NCI-H1105 treated with DMSO at 0.1 percent for 48 hours (cell line): Measurements from ENCODE around the gene TRIM52.

Source experiments
- DNase-seq: peaks from one replicate; lab custom pipeline; 2025; lab: John Stamatoyannopoulos, UW

The TRIM52 gene

DNA sequence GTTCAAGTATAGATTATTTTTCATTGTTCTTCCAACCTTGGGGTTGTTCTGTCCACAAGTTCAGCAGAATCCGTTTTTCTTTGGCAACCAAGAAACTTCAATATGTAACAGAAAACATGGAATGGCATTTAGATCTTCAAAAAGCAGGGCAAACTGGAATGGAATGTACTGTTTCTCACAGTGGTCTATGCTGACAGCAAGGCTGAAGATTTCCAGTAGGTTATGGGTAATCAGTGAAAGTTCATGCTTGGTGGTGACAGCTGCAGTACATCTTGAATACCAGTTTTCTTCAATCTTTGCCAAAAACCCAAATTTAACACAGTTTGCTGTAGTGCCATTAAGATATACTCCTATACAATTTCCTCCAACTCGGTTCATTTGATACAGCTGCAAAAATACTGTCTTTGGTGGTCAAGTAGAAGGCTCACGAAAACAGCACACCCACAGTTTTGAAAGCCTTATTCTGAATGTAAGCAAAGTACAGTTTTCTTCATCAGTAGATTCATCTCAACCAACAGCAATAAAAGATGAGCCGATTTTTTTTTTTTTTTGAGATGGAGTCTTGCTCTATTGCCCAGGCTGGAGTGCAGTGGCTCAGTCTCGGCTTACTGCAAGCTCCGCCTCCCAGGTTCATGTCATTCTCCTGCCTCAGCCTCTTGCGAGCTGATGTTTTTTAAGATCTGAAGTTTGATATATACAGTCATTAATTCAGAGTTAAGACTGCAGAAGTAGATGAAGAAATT lies 4.9 kb downstream of the TRIM52 start:
- DNase-seq: no peak

DNA sequence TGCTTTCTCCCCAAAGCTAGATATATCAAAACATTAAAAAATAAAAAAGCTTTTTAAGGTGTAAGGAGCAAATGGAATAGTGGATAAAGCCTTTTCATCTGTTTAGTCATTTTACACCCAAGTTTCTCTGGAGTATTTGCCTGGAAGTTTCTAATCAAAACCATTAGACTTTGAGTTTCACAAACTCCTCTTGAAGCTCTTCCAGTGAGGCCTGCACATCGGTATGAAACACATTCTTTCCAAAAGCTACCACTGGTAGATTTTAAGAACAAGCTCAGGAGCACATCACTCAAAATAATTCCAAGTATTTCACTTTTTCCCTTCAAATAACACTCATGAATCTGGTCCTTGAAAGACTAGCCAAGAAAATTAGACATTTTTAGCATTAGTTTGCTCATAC lies 5.7 kb downstream of the TRIM52 start:
- no peak for DNase-seq

DNA sequence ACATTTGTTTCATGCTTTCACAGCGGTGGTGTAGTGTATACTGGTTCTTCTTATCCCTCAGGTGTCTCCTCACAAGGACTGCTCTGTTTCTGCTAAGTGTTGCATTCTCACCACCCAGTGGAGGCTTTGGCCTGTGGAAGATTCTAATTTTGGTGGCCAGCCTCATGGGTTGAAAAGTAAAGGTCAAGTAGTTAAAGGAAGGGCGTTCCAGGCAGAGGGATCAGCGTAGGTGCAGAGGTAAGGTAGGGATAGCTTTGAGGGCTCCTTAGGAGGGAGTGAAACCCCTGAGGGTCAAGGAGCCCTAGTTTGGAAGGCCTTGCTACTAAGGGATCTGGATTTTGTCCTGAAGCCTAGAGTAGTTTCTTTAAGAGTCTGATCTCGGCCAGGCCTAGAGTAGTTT lies 12.7 kb downstream of the TRIM52 start:
- no peak for DNase-seq

DNA sequence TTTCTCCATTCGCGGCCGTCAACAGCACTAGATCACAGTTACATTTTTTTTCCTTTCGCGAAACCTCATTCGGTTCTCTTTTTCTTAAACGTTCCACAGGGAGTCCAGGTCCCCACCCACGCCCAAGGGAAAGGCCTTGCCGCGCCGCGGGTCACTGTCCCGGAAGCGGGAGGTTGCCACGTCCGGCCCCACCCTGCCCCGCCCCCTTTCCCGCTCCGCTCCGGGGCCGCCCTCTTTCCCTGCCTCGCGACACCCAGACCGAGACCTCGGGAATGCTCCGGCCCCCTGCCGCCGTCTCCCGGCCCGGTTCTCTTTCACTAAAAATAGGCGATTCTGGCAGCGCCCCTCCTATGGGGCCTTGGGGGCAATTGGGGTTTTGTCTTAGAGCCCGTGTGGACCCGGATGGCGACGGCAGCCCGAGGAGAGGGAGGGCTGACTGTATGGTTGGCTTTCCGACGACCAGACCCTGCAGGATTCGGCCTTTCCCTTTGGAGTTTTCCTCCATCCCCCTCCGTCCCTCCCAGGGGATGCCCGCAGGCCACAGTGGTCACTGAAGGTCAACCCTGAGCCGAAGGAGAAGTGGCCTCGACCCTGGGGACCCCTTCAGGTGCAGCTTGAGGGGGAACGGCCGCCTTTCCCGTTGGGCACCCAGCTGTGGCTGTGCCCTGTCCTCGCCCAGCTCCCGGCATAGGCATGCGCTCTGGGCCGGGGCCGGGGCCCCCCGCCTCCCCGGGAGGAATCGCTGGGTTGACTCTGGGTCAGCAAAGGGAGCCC lies 14.5 kb downstream of the TRIM52 start:
- DNase-seq: no peak

DNA sequence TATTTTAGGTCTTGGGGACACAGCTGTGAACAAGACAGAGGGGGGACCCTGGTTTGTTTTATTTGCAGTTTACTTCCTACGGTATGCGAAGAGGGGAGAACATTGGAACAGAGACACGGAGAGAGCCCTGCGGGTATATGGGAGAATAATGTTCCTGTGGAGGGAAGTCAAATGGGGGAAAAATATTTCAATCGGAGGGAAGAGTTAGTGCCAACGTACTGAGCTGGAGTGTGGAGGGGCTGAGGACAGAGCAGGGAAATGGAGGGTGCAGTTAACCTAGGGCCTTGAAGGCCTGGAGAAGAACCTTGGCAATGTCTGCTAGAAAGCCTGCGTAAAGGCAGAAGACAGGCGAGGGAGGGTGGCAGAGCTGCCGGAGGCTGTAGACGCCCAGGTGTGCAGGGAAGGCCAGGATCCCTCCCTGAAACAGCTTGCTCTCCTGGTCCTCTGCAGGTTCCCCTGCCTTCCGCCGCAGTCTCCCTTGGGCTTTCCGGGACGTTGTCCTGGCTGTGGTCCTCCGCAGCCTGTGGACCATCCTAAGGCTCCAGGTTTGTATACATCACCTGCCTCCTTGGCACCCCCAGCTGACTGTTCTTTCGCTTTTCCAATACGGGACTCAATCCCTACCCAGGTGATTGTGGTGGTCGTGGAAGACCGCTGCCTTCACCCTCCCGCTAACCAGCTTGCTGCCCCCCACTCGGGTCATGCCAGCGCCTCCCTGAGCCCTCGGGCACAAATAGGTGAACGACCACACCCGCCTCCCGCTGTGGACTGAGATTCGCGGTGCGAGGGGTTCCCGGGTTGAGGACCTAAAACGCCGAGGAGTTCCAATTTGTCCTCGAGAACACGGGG lies 15.3 kb downstream of the TRIM52 start:
- DNase-seq: no peak

DNA sequence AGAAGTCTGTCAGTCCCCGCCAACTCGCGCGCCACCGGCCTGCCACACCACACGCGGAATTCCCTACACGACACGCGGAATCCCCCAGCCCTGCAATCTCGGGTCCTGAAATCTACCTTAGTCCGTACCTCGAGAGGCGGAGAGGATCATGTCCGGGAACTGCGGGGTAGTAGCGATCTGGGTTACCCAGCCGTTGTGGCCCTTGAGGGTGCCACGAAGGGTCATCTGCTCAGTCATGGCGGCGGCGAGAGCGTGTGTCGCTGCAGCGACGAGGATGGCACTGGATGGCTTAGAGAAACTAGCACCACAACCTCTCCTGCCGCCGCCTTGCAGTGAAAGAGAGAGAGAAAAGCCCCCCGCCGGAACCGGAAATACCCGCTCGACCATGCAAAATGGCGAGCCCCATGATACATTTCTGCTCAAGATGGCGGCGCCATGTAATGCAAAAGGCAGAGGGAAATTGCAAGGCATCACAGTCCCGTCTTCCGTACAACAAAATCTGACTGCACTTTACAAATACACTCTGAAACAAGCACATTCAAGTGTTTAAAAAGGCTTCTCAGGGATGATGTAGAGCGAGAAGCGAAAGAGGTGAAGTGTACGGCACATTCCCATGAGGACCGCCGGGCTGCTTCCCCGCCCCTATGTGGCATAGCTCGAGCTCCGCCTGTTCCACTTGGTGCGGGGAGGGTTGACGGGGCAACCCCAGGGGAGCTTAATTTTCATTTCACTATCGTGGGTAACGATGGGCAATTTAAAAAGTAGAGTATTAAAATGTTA lies 17.2 kb downstream of the TRIM52 start, which contains the start of gene RACK1:
TSS of gene RACK1 (minus strand) at position 343 of the 780 bp plus-strand sequence. CDS start at position 237, 106 bp downstream.
- no peak for DNase-seq

DNA sequence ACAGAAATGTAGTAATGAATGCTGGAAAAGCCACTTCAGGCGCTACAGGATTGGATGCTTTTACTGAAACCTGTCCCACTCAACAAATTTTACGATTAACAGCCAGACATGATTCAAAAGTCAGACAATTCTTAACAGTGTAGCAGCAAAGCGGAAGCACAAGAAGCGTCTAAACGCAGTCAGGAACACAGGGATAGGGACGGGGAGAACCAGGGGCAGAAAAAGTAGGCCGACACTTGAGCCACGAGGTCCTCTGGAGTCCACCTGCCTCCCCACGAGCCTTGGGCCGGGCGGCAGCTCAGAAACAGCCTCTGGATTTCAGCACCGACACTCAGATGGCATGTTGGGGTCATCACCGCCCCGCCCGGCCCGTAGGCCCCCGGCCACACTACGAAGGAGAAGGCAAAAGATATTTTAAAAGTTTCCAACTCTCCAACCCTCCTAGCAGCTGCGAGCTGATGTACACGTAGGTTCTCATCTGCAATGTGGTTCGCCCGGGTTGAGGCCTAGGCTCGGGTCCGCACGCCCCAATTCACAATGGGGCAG lies 17.9 kb downstream of the TRIM52 start:
- no peak for DNase-seq

DNA sequence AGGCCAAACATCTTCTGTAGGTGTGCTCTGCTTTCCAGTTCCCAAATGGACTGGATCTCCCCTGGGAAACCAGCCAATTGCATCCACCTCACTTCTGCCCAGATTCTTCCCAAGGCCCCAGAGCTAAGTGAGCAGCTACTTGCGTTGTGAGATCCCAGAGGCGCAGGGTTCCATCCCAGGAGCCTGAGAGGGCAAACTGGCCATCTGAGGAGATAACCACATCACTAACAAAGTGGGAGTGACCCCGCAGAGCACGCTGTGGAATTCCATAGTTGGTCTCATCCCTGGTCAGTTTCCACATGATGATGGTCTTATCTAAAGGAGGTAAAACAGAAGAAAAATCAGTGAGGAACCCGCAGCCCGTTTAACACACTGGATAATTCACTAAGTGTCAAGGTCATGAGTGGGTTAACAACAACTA lies 18.9 kb downstream of the TRIM52 start:
- no peak for DNase-seq

DNA sequence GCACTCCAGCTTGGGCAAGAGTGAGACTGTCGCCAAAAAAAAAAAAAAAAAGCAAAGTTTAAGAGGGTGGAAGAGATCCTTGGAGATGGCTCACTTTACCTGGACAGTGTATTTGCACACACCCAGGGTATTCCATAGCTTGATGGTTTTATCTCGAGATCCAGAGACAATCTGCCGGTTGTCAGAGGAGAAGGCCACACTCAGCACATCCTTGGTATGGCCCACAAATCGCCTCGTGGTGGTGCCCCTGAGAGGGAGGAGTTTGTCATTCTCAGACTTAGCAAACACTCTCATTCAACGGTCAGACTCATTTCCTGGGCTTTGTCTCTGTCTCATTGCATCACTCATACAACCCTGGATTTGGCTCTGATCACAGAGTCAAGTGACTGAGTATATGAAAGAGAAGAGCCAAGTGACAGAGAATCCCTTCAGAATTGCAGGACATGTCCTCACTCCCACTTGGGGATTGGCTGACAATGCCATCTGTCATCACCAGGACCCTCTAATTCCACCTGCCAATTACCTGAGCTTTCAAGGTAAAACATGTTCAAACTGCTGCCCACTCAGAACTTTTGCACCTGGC lies 19.5 kb downstream of the TRIM52 start:
- no peak for DNase-seq

DNA sequence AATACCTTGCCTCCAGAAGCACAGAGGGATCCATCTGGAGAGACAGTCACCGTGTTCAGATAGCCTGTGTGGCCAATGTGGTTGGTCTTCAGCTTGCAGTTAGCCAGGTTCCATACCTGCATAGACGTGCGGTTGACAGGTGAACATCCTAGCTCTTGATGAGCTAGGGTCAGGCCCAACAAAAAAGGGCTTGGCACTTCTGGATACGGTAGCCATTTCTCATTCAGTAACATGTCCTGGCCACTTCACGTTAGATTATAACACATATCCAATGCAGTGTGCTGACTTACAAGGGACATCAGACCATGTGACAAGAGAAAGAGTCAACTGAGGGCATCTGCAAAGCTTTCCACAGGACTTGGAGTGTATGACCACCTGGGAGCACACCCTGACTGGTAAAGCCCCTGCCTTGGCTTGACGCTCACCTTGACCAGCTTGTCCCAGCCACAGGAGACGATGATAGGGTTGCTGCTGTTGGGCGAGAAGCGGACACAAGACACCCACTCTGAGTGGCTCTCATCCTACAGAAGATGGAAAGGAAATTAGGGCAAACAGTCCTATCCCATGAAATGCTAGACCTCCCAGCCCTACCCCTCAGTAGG lies 21.8 kb downstream of the TRIM52 start:
- DNase-seq: no peak

DNA sequence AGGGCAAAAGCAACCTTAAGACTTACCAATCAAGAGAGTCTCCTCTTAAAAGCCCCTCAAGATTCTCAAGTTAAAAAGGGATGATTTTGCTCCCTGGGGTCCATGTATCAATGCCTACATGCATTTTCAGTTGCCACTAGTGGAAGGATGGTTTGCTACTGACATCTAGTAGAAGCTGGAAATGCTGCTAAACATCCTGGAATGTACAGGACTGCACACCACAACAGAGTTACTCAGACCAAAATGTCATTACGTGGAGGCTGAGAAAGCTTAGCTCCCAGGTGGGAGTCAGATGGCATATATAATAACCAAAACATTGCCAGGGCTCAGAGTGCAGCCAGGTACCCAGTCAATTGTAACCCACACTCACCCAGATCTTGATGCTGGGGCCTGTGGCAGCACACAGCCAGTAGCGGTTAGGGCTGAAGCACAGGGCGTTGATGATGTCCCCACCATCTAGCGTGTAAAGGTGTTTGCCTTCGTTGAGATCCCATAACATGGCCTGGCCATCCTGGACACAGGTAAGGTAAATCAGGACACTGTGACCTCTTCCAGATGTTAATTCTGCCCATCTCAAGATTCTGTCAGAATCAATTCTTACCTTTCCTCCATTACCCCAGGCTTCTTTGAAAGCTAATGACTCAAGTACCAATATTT lies 23.1 kb downstream of the TRIM52 start:
- DNase-seq: no peak

DNA sequence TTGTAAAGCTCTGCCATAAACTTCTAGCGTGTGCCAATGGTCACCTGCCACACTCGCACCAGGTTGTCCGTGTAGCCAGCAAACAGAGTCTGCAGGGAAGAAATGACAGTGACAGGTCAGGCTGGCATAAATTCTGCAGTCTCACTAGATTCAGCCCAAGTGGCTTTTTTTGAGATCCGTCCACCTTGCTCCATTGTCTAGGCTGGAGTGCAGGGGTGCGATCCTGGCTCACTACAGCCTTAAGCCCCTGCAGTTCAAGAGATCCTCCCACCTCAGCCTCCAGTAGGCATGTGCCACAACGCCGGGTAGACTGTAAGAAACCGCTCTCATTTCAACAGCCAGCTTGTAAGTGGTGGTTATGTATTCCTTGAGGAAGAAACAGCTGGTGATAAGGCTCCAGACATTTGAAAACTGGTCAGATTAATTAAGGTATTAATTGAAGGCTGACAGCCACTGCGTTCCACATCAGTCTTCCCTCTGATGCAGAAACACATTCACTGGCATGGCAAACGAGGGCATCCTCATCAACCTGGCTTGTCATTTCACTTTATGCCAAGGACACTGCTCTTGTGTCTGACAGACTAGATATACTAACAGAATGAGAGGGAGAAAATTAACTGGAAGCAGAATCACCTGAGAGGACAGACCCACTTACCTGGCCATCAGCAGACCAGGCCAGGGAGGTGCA lies 23.8 kb downstream of the TRIM52 start:
- DNase-seq: no peak

DNA sequence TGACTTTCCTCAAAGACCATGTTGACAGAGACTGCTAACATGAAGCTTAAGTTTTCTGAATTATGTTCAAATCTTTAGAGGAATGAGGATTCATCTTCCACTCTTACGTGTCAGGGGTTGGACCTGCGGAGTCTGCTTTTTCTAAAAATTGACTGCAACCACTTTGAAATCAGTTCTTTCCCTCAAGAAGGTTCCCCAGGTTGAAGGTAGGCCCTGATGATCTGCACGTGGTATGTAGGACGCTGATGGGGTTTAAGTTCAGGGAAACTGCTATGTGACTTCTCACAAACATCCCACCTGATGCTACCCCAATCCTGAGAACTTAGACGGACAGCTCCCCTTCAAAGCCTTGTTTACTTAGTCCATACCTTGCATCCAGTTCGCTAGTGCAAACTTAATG lies 24.5 kb downstream of the TRIM52 start:
- no peak for DNase-seq

DNA sequence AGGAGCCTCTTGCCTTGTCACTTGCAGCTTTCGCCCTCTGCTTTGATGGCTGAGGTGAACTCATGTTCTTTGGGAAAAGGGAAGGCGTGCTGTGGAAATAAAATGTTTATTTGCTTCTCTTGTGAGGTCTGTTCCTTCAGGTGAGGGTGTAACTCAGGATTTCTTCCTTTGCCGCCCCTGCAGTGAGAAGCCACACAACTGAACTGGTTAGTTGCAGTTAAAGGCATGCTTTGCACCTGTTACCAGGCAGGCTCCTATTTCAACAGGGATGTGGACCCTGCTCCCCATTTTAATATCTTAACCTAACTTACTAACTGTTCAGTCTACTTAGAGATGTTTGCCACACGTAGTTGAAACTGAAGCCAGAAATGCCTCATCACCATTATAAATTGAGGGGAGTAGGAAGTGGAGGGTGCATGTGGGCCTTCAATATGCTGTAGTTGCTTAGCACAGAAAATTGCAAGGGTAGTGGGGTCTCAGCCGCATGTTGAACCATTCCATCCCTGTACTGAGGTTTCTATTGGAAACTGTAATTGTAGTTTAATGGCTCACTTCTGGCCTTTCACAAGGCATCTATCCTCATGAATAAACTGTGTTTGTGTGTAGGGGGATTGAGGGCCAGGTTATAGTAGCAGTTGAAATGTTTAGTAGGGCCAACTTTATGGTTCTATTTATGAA lies 25.1 kb downstream of the TRIM52 start:
- DNase-seq: no peak

DNA sequence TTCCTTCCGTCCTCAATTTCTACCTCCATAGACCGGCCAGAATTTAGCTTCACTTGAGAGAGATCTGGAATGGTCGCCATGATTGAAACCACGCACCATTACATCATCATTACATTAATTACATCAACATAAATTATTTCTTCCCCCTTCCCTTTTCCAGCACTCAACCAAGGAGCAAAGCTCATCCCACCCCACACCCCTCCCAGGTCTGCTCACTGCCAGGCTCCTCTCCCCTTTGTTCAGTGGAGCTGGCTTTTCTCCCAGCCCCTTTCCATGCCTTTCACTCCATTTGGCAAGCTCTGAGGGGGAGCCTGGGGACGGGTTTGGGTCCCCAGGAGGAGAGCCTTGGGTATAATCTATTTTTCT lies 25.6 kb downstream of the TRIM52 start:
- no peak for DNase-seq

DNA sequence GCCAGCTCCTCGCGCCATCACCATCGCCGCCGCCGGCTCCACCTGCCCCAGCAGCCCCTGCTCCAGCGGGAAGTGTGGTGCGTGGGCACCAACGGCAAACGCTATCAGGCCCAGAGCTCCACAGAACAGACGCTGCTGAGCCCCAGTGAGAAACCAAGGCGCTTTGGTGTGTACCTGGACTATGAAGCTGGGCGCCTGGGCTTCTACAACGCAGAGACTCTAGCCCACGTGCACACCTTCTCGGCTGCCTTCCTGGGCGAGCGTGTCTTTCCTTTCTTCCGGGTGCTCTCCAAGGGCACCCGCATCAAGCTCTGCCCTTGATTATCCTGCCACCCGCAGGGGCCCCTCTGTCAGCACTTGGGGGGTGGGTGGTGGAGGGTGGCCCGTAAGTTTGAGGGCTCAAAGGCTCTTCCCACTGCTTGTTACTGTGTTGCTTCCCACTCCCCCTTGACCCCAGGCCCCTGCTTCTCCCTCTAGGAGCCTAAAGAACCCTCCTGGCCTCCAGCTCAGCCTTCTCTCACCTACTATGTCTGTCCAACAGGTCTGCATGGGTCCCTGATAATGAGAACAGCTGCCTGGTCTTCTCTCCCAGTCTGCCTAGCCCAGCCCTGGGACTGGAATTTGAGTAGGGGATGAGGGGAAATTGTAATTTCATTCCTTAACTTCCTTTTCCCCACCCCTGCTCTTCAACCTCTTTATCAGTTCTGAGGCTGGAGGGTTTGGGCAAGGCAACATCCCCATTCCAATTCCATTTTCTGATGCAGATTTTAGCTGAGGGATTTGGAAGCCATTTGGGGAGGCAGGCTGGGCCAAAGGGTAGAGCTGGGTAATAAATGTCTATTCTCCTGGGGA lies 26.3 kb downstream of the TRIM52 start:
- no peak for DNase-seq

DNA sequence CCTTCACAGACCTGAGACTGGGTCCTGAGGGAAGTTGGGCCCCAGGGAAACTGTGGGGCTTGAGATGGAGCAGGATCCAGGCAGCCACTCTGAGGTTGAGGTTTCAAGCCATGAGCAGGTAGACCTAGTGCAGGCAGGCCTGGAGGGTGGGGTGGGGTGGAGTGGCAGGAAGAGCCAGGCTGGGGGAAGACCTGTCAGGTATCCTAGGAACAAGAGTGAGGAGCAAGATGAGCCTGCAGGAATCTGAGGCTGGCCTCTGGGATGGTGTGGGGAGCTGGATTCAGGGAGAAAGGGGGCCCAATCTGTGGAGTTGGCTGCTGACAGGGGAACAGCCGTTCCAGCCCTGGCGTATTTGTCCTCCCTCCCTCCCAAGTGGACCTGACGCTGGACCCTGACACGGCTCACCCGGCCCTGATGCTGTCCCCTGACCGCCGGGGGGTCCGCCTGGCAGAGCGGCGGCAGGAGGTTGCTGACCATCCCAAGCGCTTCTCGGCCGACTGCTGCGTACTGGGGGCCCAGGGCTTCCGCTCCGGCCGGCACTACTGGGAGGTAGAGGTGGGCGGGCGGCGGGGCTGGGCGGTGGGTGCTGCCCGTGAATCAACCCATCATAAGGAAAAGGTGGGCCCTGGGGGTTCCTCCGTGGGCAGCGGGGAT lies 27.0 kb downstream of the TRIM52 start:
- no peak for DNase-seq
